ENCODE results near the gene POLE3. TPM values are rescaled to one million over a fixed set of nuclear protein-coding genes. Genes with fewer than 3 reads are reported as not detected.
"Not testable (repeated sequence)": the region's sequence is repeated elsewhere in the genome, so short reads cannot be mapped to it uniquely, and the experiment has no call there.

Gene POLE3
- total RNA-seq, 2 donors from 2014 or later, result 21.9 to 22.9 TPM

DNA sequence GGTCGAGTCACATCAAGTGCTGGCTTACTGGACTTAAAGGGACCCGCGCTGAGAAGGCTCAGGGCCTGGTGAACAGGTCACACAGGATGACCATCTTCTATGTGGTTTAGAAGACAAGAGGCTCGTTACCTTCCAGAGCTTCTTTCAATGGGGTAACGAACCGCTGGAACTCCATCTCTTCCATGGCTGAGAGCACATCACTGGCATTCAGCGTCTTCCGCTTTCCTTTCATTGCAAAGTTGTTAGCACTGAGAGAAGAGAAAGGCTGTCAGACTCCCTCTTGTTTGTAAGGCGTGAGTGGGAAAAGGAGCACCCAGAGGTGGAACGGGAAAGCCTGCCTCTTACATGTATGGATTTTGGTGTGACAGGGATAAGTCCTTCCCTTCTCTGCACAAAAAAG lies 994 bp downstream of the POLE3 start:
- no peak for DNase-seq
- intact Hi-C loops (cut with DNase I), result loop anchor here in 1 of 2 donors (10.0 kb wide), 1 partner anchor 135 kb away; the partner anchor contains the start of genes CDC26 and PRPF4
- ATAC-seq, result no peak

DNA sequence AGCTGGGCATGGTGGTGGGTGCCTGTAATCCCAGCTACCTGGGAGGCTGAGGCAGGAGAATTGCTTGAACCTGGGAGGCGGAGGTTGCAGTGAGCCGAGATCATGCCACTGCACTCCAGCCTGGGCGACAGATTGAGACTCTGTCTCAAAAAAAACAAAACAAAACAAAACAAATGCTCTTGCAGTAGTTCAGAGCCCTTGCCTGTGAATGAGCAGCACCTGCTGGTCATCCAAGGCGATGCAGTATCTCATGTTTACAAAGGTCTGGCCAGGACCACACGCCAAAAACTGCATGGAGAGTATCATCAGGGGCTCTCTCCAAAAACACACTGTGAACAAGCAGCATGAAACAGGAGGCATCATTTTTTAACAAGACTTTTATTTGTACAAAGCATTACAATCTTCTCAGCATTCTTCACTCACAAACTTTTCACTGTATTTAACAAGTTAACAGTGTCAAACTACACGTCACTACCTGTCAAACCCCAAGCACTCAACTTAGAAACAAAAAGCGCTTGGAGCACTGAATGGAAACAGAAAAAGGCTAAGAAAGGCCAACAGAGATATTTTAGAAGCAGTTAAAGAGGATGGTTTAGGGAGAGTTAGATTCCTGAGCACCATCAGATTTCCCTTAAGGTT lies 3.5 kb downstream of the POLE3 start:
- not testable (repeated sequence) for ATAC-seq
- DNase-seq, result peak; percentile 63
- intact Hi-C loops (cut with DNase I), result loop anchor here in 1 of 2 donors (10.0 kb wide), 1 partner anchor 132 kb away; the partner anchor contains the start of genes CDC26 and PRPF4

DNA sequence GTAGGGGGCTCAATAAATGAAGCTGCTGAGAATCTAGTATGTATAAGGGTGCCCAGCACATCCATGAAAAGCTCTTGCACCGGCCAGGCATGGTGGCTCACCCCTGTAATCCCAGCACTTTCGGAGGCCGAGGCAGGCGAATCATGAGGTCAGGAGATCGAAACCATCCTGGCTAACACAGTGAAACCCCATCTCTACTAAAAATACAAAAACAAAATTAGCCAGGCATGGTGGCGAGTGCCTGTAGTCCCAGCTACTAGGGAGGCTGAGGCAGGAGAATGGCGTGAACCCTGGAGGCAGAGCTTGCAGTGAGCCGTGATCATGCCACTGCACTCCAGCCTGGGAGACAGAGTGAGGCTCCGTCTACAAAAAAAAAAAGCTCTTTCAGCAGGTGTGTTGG lies 4.1 kb downstream of the POLE3 start:
- ATAC-seq, result not testable (repeated sequence)
- intact Hi-C loops (cut with DNase I), result loop anchor here in 1 of 2 donors (10.0 kb wide), 1 partner anchor 132 kb away; the partner anchor contains the start of genes CDC26 and PRPF4

DNA sequence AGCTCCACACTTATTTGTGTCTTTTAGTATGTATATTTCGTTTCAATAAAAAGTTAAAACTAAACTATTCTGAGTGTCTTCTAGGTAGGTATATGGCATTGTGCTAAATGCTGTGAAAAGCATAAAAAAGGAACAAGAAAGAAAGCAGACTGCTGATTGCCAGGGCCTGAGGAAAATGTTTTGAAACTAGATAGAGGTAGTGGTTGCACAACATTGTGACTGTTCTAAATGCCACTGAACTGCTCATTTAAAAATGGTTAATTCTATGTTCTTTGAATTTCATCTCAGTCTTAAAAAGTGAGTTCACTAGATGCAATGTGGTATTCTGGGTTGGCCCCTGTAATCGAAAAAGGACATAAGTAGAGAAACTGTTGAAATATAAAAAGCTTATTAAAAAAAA lies 6.8 kb downstream of the POLE3 start:
- ATAC-seq, result no peak
- intact Hi-C loops (cut with DNase I), result loop anchor here in 1 of 2 donors (10.0 kb wide), 1 partner anchor 129 kb away; the partner anchor contains the start of genes CDC26 and PRPF4
- no peak for DNase-seq

More for the DNA sequence above, 4.1 kb downstream of the POLE3 start:
- DNase-seq, result not testable (repeated sequence)

DNA sequence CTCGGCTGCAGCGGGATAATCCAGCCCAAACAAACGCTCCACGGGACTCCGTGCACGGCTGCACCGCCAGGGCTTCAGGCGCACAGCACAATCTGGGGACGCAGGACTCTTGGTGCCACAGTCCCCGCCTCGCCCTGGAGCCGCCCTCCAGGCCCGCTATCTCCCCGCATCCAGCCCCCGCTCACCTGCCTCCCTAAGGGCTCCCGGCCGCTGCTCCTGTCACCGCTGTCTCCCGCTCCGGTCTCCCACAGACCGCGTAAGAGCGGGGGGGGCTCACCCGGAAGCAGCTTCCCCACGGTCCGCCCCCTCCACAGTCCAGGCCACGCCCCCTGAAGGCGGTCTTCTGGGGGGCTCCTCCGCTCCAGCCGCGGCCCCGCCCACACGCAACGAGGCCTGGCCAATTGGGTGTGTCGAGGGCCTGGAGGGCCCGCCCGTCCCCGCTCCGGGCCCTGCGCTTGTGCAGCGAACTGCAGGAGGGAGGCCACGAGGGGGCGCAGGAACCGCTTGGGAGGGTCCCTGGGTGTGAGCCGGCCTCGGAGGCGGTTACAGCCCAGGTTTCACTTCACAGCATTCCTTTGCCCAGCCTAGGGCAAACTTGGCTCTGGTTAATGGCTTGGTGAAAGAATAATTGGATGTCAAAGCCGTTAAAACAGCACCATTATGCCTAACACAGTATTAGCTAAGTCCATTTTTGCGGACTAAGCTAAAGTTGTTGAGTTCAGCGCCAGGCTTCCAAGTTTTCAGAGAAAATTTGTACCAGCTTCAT lies 9.3 kb downstream of the POLE3 start, which contains the start of gene ALAD:
Gene ALAD, minus strand, starts transcription at position 258 of the 766 bp plus-strand sequence. CDS start 7,725 bp downstream, outside the sequence.
- DNase-seq, result peak; percentile 99
- intact Hi-C loops (cut with DNase I), result loop anchor here in 1 of 2 donors (2.0 to 10.0 kb wide), 2 partner anchors 92 to 126 kb away; partner anchors contain the start of genes CDC26 and PRPF4
- peak; percentile 100 for ATAC-seq

DNA sequence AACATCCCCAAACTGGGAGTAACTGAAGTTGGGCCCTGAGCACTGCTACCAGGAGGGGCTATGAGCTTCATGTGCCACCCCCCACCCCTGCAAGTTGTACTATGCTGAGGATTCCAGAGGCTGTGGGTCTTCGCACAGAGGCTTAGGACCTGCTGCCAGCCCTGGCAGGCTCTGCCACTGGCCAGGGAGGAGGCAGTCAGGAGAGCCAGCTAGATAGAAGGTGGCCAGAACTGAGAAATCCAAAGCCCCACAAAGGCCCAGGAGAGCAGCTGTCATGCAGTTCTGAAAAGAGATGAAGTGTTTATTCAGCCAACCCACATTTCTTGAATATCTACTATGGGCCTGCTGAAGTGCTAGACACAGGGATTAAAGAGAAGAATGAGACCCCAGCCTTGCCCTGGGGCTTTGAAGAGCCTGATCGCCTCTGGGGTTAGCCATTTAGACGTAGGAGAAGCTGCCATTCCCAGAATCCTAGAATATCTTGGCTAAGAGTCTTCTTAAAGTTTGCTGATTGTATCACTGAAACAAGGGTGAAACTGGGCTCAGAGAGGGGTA lies 10.8 kb downstream of the POLE3 start:
- DNase-seq (no peak), ATAC-seq (no peak)
- intact Hi-C loops (cut with DNase I), result loop anchor here in 1 of 2 donors (2.0 to 10.0 kb wide), 2 partner anchors 91 to 125 kb away; partner anchors contain the start of genes CDC26 and PRPF4

DNA sequence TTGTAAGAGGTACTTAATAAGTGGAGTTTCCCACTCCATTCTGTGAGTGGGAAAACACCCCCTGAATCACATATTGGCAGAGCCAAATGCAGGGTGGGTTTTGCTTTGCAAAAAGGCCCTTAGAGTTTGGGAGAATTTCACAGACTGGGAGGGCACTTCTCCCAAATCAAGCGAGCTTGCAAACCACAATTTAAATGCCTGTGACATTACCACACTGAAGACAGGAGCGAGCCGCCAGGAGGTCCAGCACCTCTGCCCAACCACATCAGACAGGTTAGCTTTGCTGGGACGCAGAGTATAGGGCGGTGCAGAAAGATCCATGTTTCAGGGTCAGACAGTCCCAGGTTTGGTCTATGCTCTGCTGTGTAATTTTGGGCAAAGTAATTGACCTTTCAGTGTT lies 11.7 kb downstream of the POLE3 start:
- intact Hi-C loops (cut with DNase I), result no loop called here

DNA sequence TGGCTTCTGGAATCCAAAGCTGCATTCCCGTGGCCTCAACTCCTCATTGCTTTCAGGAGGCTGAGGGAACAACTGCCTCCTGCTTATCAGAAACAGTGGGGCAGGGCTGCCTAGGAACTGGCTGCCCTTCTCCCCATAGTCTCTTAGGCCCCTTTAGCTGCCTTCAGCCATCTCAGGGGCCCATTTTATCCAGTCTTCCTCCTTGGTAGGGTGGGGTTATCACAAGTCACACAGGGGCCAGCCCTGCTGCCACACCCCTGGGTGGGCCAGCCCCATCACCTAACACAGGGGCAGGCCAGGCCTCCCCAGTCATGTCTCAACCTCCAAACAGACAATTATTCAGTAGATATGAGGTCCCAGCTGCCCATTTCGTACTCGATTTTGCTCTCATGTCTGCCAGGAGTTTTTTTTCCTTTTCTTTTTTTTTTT lies 13.3 kb downstream of the POLE3 start:
- intact Hi-C loops (cut with DNase I), result no loop called here
- ATAC-seq, result no peak

More for the DNA sequence above, 11.7 kb downstream of the POLE3 start:
- DNase-seq (no peak), ATAC-seq (no peak)

DNA sequence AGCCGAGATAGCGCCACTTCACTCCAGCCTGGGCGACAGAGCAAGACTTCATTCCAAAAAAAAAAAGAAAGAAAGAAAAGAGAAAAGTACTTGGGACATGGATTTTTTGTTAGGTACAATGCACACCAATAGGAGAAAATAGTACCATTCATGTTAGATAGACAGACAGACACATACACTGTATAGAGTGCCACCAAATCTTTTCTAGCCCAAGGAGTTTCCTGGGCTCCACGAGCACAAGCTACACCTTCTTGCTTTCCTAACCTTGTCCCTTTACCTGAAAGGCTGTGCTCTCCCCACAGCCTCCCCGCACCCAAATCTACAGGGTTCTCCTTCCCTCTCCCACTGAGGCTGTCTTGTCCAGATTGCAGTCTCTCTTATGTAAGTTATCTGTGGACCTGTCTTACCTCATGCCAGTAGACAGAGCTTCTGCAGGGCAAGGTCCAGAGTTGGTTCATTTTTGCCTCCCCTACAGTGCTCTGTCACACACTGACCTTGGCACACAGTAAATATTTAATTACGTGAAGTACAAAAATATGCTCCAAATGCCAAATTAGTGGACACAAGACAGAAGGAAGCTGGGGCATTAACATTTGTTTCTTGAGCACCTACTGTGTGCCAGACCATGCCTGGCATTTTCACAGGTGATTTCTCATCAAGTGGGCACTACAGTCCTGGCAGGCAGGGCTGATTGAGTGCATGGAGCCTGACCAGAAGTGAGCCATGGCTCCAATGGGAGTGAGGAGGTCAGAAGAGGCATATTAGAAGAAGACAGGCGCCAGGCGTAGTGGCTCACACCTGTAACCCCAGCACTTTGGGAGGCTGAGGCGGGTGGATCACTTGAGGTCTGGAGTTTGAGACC lies 15.2 kb downstream of the POLE3 start:
- ATAC-seq (no peak), DNase-seq (no peak)
- intact Hi-C loops (cut with DNase I), result no loop called here

More for the DNA sequence above, 13.3 kb downstream of the POLE3 start:
- DNase-seq, result no peak

DNA sequence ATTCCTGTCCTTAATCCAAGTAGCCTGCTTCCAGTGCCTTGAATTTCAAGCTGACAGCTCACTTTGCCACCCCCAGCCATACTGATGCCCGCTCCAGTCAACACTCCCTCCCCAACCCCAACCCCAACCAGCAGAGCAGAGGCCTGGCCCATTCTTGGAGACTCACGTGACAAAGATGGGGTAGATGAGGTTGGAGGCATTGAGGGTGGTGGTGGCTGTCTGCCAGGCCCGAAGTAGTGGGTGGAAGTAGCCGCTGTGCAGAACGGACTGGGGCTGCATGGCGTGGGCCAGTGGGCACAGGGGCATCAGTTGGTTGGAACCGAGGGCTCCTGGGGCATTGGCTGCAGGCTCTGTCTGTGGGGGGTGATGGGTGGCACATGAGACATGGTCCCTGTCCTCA lies 17.2 kb downstream of the POLE3 start:
- ATAC-seq, result no peak
- no peak for DNase-seq
- intact Hi-C loops (cut with DNase I), result no loop called here

DNA sequence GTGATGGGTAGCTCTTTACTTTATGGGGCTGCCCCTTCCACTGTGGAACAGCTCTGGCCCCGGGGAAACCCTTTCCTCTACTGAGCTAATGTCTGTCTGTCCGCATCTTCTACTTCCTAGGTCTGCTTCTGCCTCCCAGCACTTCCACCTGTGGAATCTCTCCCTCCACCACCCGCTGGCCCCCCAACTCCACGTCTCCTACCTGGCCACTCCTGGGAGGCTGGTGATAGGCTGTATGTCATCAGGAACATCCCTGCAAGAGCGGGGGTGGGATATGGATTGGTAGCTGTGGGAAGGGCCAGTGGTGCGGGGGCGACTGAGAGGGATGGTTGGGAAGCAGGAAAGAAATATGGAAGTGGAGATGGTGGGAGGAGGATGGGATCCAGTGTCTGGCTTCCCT lies 18.6 kb downstream of the POLE3 start:
- ATAC-seq, result no peak
- intact Hi-C loops (cut with DNase I), result no loop called here
- DNase-seq, result no peak

DNA sequence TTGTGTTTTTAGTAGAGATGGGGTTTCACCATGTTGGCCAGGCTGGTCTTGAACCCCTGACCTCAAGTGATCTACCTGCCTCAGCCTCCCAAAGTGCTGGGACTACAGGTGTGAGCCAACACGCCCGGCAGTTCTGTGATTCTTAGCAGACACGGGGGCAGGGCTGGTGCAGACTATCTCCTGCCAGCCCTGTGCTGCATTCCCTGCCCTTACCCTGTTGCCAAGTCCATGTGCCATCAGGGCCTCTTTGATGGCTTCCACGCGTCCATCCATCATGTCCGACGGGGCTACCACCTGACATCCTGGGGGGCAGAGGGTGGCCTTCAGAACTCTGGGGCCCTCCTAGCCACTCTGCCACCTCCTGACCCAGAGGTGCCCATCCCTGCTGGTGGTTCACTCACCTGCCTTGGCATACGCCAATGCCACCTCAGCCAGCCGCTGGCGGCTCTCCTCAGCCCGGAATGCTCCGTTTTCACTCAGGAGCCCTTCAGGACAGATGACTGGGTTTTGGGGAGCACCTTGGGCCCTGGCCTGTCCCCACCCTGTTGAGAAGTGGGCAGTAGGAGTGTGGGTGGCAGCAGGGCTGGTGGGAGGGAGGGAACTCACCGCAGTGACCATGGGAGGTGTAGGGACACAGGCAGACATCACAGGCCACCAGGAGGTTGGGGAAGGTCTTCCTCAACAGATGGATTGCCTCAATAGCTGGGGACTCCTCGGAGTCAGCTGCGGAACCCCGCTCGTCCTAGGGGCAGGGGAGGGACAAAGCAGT lies 20.1 kb downstream of the POLE3 start:
- intact Hi-C loops (cut with DNase I), result no loop called here
- DNase-seq (no peak), ATAC-seq (no peak)

DNA sequence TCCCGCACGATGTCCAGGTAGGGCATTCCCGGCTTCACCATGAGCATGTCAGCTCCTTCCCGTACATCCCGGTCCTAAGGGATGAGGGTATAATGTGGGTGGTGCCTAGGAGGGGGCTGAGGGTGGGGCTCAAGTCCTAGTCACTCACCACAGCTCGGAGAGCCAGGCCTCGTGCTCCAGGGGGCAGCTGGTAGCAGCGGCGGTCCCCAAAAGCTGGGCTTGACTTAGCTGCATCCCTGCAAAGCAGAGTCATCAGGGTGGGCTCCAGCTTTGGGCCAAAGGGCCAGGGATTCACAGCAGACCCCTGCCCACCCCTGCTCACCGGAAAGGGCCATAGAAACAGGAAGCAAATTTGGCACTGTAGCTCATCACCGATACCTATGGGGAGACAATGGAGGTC lies 21.0 kb downstream of the POLE3 start:
- DNase-seq (no peak), ATAC-seq (no peak)
- intact Hi-C loops (cut with DNase I), result no loop called here

DNA sequence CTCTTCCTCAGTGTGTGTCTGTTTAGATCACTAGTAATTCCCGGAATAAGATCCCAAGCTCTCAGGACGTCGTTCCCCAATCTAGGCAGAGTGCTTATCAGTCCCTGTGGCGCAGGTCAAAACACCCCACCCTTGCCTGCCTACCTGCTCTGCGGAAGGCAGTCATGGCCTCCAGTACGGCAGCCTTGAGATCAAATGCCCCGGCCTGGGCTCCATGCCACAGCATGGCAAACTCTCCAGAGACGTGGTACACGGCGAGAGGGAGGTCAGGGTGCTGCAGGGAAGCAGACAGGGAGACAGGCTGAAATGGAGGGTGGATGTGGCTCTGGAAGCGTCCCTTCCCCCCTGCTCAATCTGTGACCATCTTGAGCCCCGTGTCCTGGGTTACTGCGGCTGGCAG lies 21.6 kb downstream of the POLE3 start:
- intact Hi-C loops (cut with DNase I), result no loop called here
- no peak for DNase-seq
- no peak for ATAC-seq

DNA sequence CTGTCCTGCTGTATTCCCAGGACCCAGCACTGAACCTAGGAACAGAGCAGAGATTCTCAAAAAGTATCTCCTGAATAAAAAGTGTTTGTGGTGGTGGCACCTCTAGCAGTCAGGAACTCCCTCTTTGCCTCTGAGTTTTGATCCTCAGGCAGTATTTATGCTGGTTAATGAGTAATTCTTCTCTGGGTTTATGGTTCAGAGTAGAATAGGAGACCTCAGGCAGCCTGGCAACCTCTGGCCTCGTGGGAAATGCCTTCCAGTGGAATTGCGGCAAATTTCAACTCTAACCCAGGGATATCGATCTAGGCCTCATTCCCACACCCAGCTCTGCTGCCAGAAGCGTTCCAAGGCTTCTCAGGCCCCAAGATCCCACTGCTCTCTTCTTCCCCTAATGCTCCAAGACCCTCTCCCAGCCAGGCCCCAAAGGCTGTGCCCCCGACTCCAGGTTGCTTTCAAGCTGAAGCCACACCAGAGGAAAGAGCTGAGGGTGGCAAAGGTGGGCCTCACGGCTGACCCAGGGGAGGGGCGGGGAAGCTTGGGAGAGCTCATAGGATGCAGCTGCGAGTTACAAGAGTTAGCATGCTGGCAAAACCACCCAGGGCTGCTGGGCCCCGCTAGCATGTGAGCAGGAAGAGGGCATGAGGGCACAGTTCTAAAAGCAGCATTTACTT lies 22.8 kb downstream of the POLE3 start:
- DNase-seq, result no peak
- peak in 1 of 2 donors; percentile 36 for ATAC-seq
- intact Hi-C loops (cut with DNase I), result no loop called here

DNA sequence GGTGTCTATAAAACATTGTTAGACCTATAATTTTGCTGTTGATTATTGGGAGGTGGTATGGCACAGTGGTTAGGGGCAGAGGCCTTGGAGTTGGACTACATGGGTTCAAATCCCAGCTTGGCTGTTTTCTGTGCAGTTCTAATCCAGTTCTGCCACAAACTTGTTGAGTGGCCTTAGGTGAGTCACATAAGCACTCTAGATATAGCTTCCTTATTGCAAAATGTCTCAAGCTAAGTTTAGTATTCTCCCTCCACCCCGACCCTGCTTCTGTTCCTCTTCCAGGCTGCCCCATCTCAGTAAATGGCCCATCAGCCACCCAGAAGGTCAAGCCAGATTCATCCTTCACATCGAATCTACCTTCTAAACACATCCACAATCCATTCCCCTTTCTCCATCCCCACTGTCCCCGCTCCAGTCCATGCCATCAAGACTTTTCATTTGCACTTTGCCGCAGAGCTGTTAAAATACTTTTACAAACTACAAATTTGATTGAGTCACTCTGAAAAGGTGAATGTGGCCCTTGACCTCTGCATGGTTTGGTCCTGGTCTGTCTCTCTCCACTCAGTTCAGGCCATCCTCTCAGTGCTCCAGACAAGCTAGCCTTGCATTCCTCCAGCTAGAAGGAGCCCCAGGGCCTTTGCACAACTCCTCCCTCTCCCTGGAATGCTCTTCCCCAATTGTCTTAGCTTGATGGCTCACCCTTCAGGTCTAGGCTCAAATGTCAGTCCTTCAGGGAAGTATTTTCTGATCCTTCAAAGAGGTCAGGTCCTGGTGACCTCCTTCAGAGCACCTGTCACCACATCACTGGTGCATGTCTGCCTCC lies 23.7 kb downstream of the POLE3 start:
- ATAC-seq (no peak), DNase-seq (no peak)
- intact Hi-C loops (cut with DNase I), result no loop called here

All from left cardiac atrium (tissue), 4 donors.